Upper lobe of left lung (tissue), 6 donors: ENCODE measurements around the gene FEM1B. TPM values are rescaled to one million over a fixed set of nuclear protein-coding genes. Genes with fewer than 3 reads are reported as not detected.

Experiments
- ATAC-seq, 2 donors: fragments of 200-7000 bp; cut with Tn5 transposase; one replicate each; pipeline ENCODE4 v1.9.1; 2022; ENCODE audit warnings: mild to moderate bottlenecking in 2 of 2, moderate library complexity in 2 of 2; ENCODE audit not compliant: low FRiP score in 2 of 2
- DNase-seq, 2 donors: peaks; one replicate each; pipeline ENCODE4 v3.0.0-alpha.2; 2019 to 2020
- H3K27ac ChIP-seq, 4 donors: fragments of 200-600 bp; sonication (generic); one replicate each; pipeline ENCODE4 v1.5.1; 2016 to 2019
- H3K27me3 ChIP-seq, 4 donors: fragments of 200-600 bp; sonication (generic); one replicate each; pipeline ENCODE4 v1.5.1; 2017 to 2019
- H3K36me3 ChIP-seq, 4 donors: fragments of 200-600 bp; sonication (generic); one replicate each; pipeline ENCODE4 v1.5.1; 2016 to 2019
- H3K4me1 ChIP-seq, 4 donors: fragments of 200-600 bp; sonication (generic); one replicate each; pipeline ENCODE4 v1.5.1; 2018 to 2019
- H3K4me3 ChIP-seq, 4 donors: fragments of 200-600 bp; sonication (generic); one replicate each; pipeline ENCODE4 v1.5.1; 2017 to 2019; ENCODE audit warnings: mild to moderate bottlenecking in 2 of 4, moderate library complexity in 1 of 4
- H3K9me3 ChIP-seq, 4 donors: fragments of 200-600 bp; sonication (generic); one replicate each; pipeline ENCODE4 v1.5.1; 2018 to 2019
- EP300 ChIP-seq, 4 donors: sonication (generic); formaldehyde crosslinking; IDR thresholded peaks; one replicate each; pipeline ENCODE4 v1.5.1; 2017; ENCODE audit warnings: antibody characterized with exemption in 4 of 4, control low read depth in 2 of 4
- POLR2A ChIP-seq, 4 donors: fragments of 450-650 bp; IDR thresholded peaks; one replicate each; pipeline ENCODE4 v1.5.1; 2016 to 2017; ENCODE audit warnings: antibody characterized with exemption in 4 of 4, mild to moderate bottlenecking in 2 of 4
- POLR2AphosphoS5 ChIP-seq, 2 donors: sonication (generic); formaldehyde crosslinking; IDR thresholded peaks; one replicate each; pipeline ENCODE4 v1.5.1; 2017; ENCODE audit warnings: antibody characterized with exemption in 2 of 2
- WGBS, 2 donors: methylation state at CpG; one replicate each; pipeline ENCODE4 v1.1.5; 2017 to 2018; 5-methylcytosine and 5-hydroxymethylcytosine counted together
- total RNA-seq, 6 donors: library from RNA; depleted of rRNA in 4 of 6; stranded (reverse); fragments of >200 nt in 4 of 6; gene quantifications; one replicate each; pipeline versions ENCODE4 v1.1.0 to v1.2.1, GENCODE V29; 2016 to 2021
- TF ChIP-seq, protein P1 (sequence below), 6 experiments: fragments of 450-650 bp in 4 of 6; fragments of 200-600 bp in 2 of 6; sonication (generic) in 2 of 6; IDR thresholded peaks; one replicate each; pipeline ENCODE4 v1.5.1; 2016 to 2019; ENCODE audit warnings: antibody characterized with exemption in 6 of 6
- donor health status: DM: no; HTN: no; CAD: no; lungs with moderate emphysema.
- donor health status: DM: no; HTN: yes; CAD: no; lungs with severe emphysema.

FEM1B gene
- total RNA-seq, 6 donors from 2014 or later: 16.0 to 58.8 (median 36.9) TPM

DNA sequence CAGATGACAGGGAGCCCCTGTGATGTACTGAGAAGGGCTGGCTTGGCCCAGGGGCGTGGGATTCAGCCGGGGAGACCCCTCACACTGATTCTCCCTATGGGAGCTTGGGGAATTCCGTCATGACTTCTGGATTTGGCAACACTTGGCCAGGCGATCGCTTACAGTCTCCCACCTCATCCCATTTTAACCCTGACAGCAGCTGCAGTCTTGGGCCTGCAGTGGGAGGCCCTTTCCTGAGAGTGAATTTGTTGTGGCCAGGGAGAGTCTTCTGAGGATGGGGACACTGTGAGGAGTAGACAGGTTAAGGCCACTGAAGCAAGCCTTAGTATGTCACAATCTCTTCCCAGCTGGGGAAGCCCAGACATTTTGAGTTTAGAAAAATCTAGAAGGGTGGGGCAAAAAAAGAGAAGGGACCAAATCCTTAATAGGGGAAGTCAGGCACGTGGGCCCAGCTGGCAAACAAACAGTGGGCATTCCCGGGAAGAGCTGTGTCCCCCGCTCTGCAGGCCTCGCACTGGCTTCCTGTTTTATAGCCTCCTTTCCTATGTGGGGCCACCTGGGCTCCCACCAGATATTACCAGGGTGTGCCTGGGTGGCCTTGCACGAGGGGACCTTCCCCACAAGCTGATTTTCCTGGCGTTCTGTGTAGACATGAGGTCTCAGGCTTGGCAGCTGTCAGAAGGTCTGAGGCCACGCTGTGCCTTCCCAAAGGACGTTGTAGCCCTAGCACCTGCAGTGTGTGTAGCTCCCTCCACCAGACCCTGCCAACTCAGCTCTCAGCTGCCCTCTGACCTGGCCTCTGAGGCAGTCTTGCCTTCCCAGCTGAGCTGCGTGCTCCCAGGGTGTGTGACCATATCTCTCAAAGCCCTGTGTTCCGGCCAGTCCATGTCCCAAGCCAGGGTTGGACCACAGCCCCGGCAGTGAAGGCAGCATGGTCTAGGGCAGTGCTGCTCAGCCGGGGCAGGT lies 64.5 kb downstream of the FEM1B start:
- H3K9me3 ChIP-seq: no peaks in the 10 kb centered on the region
- peak overlapping the region in 2 of 4 donors; percentile 28 to 38 for H3K27ac ChIP-seq
- DNase-seq: peak in 1 of 2 donors; percentile 61
- H3K4me1 ChIP-seq: peaks cover 0 to 17% (median 10%) of the 10 kb centered on the region in 4 donors
- 47 to 62% methylated on average over 6 to 16 of the region's 17 CpGs for WGBS, 2 donors
- H3K36me3 ChIP-seq: no peaks in the 10 kb centered on the region
- TF ChIP-seq, protein P1, sequence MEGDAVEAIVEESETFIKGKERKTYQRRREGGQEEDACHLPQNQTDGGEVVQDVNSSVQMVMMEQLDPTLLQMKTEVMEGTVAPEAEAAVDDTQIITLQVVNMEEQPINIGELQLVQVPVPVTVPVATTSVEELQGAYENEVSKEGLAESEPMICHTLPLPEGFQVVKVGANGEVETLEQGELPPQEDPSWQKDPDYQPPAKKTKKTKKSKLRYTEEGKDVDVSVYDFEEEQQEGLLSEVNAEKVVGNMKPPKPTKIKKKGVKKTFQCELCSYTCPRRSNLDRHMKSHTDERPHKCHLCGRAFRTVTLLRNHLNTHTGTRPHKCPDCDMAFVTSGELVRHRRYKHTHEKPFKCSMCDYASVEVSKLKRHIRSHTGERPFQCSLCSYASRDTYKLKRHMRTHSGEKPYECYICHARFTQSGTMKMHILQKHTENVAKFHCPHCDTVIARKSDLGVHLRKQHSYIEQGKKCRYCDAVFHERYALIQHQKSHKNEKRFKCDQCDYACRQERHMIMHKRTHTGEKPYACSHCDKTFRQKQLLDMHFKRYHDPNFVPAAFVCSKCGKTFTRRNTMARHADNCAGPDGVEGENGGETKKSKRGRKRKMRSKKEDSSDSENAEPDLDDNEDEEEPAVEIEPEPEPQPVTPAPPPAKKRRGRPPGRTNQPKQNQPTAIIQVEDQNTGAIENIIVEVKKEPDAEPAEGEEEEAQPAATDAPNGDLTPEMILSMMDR (IDR thresholded peaks at IDR 0.05): no peak
- TF ChIP-seq POLR2A (IDR thresholded peaks at IDR 0.05): no peak
- no peak for TF ChIP-seq POLR2AphosphoS5 (IDR thresholded peaks at IDR 0.05)
- no peak for TF ChIP-seq EP300 (IDR thresholded peaks at IDR 0.05)
- no peaks in the 10 kb centered on the region for H3K27me3 ChIP-seq
- ATAC-seq: peak; percentile 12 to 20
- no peak overlapping the region for H3K4me3 ChIP-seq

DNA sequence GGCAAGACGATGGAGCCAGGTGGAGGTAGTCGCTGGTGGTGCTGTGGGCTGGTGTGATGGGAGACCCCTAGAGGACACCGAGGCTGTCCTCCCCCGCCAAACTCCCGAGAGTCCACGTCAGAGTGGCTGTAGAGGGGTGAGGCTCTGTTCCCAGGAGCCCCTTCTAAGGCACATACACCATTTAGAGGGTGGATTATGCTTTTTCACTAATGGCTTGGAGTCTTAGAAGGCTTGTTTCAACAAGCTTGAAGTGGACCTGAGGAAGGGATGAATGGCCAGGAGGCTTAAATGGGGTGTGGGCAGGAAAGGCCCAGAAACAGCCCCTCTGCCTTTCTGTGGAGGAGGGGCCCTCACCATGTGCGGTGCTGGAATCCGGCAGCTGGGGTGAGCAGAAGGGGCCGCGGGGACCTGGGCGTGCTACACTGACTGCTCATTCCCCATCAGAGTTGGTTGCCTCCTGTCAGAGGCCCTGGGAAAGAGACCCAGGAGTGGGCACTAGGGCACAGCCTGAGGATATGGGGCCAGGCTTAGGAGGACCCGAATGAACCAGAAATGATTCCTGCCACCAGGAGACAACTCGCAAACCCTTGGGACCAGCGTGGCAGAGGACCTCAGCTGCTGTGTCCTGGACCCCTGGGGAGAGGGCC lies 66.2 kb downstream of the FEM1B start:
- Histone ChIP-seq H3K36me3 (no peaks in the 10 kb centered on the region), H3K4me3 (no peak overlapping the region), H3K4me1 (peaks cover 0 to 17% (median 10%) of the 10 kb centered on the region in 4 donors), H3K9me3 (no peaks in the 10 kb centered on the region), H3K27me3 (no peaks in the 10 kb centered on the region), H3K27ac (no peak overlapping the region)
- DNase-seq (no peak), ATAC-seq (no peak)
- 87 to 96% methylated on average over 5 to 14 of the region's 14 CpGs for WGBS, 2 donors
- TF ChIP-seq EP300 (IDR thresholded peaks at IDR 0.05): no peak
- no peak for TF ChIP-seq POLR2AphosphoS5 (IDR thresholded peaks at IDR 0.05)
- TF ChIP-seq, protein P1 (IDR thresholded peaks at IDR 0.05): no peak

DNA sequence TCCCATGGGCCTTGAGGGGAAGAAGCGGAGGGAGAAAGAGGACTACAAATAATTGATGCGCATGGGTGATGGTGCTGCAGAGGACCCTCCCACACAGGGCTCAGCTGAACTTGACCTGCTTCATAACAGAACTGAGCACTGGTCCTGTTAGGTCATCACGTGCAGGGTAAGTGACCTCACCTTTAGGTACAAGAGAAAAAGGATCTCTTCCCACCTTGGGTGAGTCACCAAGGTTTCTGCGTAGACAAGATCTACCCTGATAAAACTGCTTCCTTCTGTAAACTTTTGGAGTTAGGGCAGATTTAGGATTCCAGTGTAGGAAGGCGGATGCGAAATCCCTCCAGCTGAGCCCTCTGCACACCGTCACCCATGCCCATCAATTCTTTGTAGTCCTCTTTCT lies 67.1 kb downstream of the FEM1B start:
- no peak overlapping the region for H3K4me3 ChIP-seq
- H3K27ac ChIP-seq: no peak overlapping the region
- no peaks in the 10 kb centered on the region for H3K27me3 ChIP-seq
- no peak for ATAC-seq
- H3K4me1 ChIP-seq: peaks cover 0 to 17% (median 11%) of the 10 kb centered on the region in 4 donors
- no peak for TF ChIP-seq POLR2A (IDR thresholded peaks at IDR 0.05)
- 94 to 95% methylated on average over 7 of the region's 7 CpGs for WGBS, 2 donors
- H3K9me3 ChIP-seq: no peaks in the 10 kb centered on the region
- no peak for DNase-seq
- H3K36me3 ChIP-seq: no peaks in the 10 kb centered on the region

Other genes starting within 250 kb of the FEM1B start
- 100 to 1,000 TPM in 1 of 6 donors, 10 to 100 TPM in 5; 44.7 to 114 (median 64.3) TPM for gene PIAS1, start 223.4 kb upstream of the FEM1B start, total RNA-seq
- gene CALML4, start 72.4 kb upstream of the FEM1B start, total RNA-seq: 10 to 100 TPM in 2 of 6 donors, 1 to 10 TPM in 4; 3.6 to 33.7 (median 7.0) TPM
- gene CLN6, start 48.0 kb upstream of the FEM1B start, total RNA-seq: 10 to 100 TPM; 19.4 to 48.3 (median 28.7) TPM
- gene ITGA11, start 154.4 kb downstream of the FEM1B start, total RNA-seq: 1 to 10 TPM in 5 of 6 donors, under 1 TPM in 1; 0.49 to 6.9 (median 1.4) TPM